Trophoblast cell (in vitro differentiated cells and primary cell): ENCODE results near the gene CDC20.
"Not testable (repeated sequence)": the region's sequence is repeated elsewhere in the genome, so short reads cannot be mapped to it uniquely, and the experiment has no call there.

ENCODE experiments used
- DNase-seq, 2 donors: peaks; one replicate each; pipeline ENCODE4 v3.0.0-alpha.2; 2016
- H2AFZ ChIP-seq: 2 replicates; pipeline ENCODE4 v1.6.1; 2013; ENCODE audit warnings: low read length, moderate library complexity, mild to moderate bottlenecking; ENCODE audit not compliant: insufficient read depth, poor library complexity
- H2AK5ac ChIP-seq: 2 replicates; pipeline ENCODE4 v1.6.1; 2013; ENCODE audit warnings: mild to moderate bottlenecking, low read length
- H2BK120ac ChIP-seq: 2 replicates; pipeline ENCODE4 v1.6.1; 2013; ENCODE audit warnings: low read length, mild to moderate bottlenecking, moderate library complexity; ENCODE audit not compliant: insufficient read depth, poor library complexity
- H2BK12ac ChIP-seq: 2 replicates; pipeline ENCODE4 v1.6.1; 2013; ENCODE audit warnings: mild to moderate bottlenecking, low read length, moderate library complexity
- H2BK5ac ChIP-seq: 2 replicates; pipeline ENCODE4 v1.6.1; 2013; ENCODE audit warnings: low read length, low read depth, moderate library complexity, mild to moderate bottlenecking; ENCODE audit not compliant: poor library complexity
- H3K14ac ChIP-seq: 2 replicates; pipeline ENCODE4 v1.6.1; 2013; ENCODE audit warnings: mild to moderate bottlenecking, low read length
- H3K18ac ChIP-seq: 2 replicates; pipeline ENCODE4 v1.6.1; 2013; ENCODE audit warnings: mild to moderate bottlenecking, low read length
- H3K23ac ChIP-seq: 2 replicates; pipeline ENCODE4 v1.6.1; 2013; ENCODE audit warnings: low read length
- H3K27ac ChIP-seq: 2 replicates; pipeline ENCODE4 v1.5.1; 2013; ENCODE audit warnings: low read depth, mild to moderate bottlenecking, inconsistent platforms, low read length, moderate library complexity
- H3K27me3 ChIP-seq: 2 replicates; pipeline ENCODE4 v1.6.1; 2013; ENCODE audit warnings: inconsistent platforms, mild to moderate bottlenecking, low read length, moderate library complexity; ENCODE audit not compliant: insufficient read depth
- H3K36me3 ChIP-seq, 2 experiments: 1 replicate in 1 of 2; 2 replicates in 1 of 2; pipeline ENCODE4 v1.6.1; 2013; ENCODE audit warnings: low read length in 2 of 2, mild to moderate bottlenecking in 2 of 2, moderate library complexity in 1 of 2; ENCODE audit not compliant: insufficient read depth in 2 of 2, control insufficient read depth in 1 of 2
- H3K4ac ChIP-seq: 2 replicates; pipeline ENCODE4 v1.6.1; 2013; ENCODE audit warnings: low read depth, mild to moderate bottlenecking, low read length, moderate library complexity
- H3K4me1 ChIP-seq, 2 experiments: 1 replicate in 1 of 2; 2 replicates in 1 of 2; pipeline ENCODE4 v1.6.1; 2013; ENCODE audit warnings: low read length in 2 of 2, mild to moderate bottlenecking in 2 of 2, moderate library complexity in 1 of 2; ENCODE audit not compliant: insufficient read depth in 2 of 2, control insufficient read depth in 1 of 2
- H3K4me2 ChIP-seq: 2 replicates; pipeline ENCODE4 v1.6.1; 2013; ENCODE audit warnings: inconsistent platforms, mild to moderate bottlenecking, low read length, moderate library complexity
- H3K4me3 ChIP-seq: 2 replicates; pipeline ENCODE4 v1.5.1; 2013; ENCODE audit warnings: mild to moderate bottlenecking, low read depth, low read length, inconsistent platforms
- H3K79me1 ChIP-seq: one replicate; pipeline ENCODE4 v1.6.1; 2013; ENCODE audit warnings: low read length
- H3K79me2 ChIP-seq: 2 replicates; pipeline ENCODE4 v1.6.1; 2013; ENCODE audit warnings: low read length, mild to moderate bottlenecking; ENCODE audit not compliant: control insufficient read depth, insufficient read depth, poor library complexity
- H3K9ac ChIP-seq: 2 replicates; pipeline ENCODE4 v1.6.1; 2013; ENCODE audit warnings: mild to moderate bottlenecking, low read length
- H3K9me3 ChIP-seq: 2 replicates; pipeline ENCODE4 v1.6.1; 2013; ENCODE audit warnings: low read depth, mild to moderate bottlenecking, control low read depth, inconsistent platforms, low read length; ENCODE audit not compliant: insufficient read depth
- H4K12ac ChIP-seq: 2 replicates; pipeline ENCODE4 v1.6.1; 2013; ENCODE audit warnings: low read depth, mild to moderate bottlenecking, low read length, moderate library complexity
- H4K8ac ChIP-seq: 2 replicates; pipeline ENCODE4 v1.6.1; 2013; ENCODE audit warnings: low read depth, mild to moderate bottlenecking, low read length, moderate library complexity
- H4K91ac ChIP-seq: one replicate; pipeline ENCODE4 v1.6.1; 2013; ENCODE audit warnings: low read depth, mild to moderate bottlenecking, low read length, moderate library complexity
- WGBS: extraction: QIAGEN DNeasy Blood & Tissue Kit; methylation state at CpG from one replicate; pipeline ENCODE4 v1.1.7; 2013; ENCODE audit warnings: missing lambda C conversion rate; ENCODE audit not compliant: insufficient read length, insufficient coverage; ENCODE audit errors: extremely low coverage; 5-methylcytosine and 5-hydroxymethylcytosine counted together

CDC20 gene

DNA sequence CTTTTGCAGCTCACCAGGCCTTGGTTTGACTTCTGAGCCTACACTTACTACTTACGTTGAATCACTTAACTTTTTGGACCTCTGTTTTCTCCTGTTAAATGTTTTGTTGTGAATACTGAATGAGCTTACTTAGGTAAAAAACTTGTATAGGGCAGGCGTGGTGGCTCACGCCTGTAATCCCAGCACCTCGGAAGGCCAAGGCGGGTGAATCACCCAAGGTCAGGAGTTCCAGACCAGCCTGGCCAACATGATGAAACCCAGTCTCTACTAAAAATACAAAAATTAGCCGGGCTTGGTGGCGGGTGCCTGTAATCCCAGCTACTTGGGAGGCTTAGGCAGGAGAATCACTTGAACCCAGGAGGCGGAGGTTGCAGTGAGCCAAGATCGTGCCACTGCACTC, 41.7 kb downstream of the CDC20 start:
- not testable (repeated sequence) for H3K79me1 ChIP-seq, H2AK5ac ChIP-seq, H3K18ac ChIP-seq, H2BK120ac ChIP-seq, H4K91ac ChIP-seq, H3K4ac ChIP-seq, H2AFZ ChIP-seq, H3K79me2 ChIP-seq, H2BK12ac ChIP-seq, H3K9ac ChIP-seq, DNase-seq, H2BK5ac ChIP-seq, H3K9me3 ChIP-seq, H4K8ac ChIP-seq, H3K4me2 ChIP-seq, H3K4me1 ChIP-seq, H3K27me3 ChIP-seq, H4K12ac ChIP-seq, H3K4me3 ChIP-seq, H3K27ac ChIP-seq, H3K23ac ChIP-seq, H3K14ac ChIP-seq
- H3K36me3 ChIP-seq = peaks cover 14 to 21% of the 10 kb centered on the region in 2 experiments
- no CpG with 5 or more reads among the region's 9 CpGs for WGBS

DNA sequence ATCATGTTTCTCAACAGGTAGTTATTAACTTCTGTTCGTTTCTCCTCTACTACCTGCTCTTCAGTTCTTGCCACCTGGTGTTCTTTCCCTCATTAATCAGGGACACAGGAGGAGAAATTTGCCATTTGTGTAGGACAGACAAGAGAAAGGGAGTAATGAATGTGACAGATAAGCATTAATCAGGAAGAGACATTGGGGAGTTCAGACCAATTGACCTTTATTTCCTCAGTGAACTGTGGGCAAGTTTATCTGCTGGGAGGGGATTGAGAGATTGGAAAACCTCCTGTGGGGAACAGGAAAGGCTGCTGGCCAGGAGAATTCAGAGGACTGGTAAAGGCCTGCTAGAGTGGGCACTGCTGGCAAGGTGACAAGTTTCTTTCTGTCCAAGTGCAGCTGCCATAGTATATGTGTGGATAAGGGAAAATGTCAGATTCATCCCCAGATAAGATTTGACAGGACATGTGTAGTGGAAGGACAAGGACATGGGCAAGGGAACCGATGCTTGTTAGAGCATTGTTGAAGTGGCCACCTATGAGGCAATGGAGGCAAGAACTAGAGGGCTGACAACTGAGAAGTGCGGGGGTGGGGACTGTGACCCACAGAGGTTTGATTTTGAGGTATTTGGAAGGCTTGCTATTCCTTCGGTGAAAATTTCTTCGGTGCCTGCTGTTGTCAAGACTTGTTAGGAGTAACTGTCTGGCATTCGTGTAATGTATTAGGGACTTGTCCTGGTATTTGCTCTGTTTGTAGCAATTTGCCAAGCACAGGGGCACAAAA, 43.5 kb downstream of the CDC20 start:
- Histone ChIP-seq H2AFZ (no peak overlapping the region), H3K79me2 (no peaks in the 10 kb centered on the region), H3K9ac (no peak overlapping the region), H3K27ac (no peak overlapping the region), H3K4me2 (no peak overlapping the region), H3K27me3 (no peaks in the 10 kb centered on the region), H4K91ac (no peak overlapping the region), H2AK5ac (no peak overlapping the region), H3K36me3 (peaks cover 20 to 31% of the 10 kb centered on the region in 2 experiments), H2BK120ac (no peak overlapping the region), H3K18ac (no peak overlapping the region), H3K14ac (no peak overlapping the region), H3K79me1 (no peaks in the 10 kb centered on the region), H2BK5ac (no peak overlapping the region), H3K4me1 (no peaks in the 10 kb centered on the region), H3K9me3 (no peaks in the 10 kb centered on the region), H3K4ac (no peak overlapping the region), H3K23ac (peak overlapping the region; percentile 47), H3K4me3 (no peak overlapping the region), H4K12ac (no peak overlapping the region), H2BK12ac (no peak overlapping the region), H4K8ac (no peak overlapping the region)
- DNase-seq = no peak
- no CpG with 5 or more reads among the region's 6 CpGs for WGBS

DNA sequence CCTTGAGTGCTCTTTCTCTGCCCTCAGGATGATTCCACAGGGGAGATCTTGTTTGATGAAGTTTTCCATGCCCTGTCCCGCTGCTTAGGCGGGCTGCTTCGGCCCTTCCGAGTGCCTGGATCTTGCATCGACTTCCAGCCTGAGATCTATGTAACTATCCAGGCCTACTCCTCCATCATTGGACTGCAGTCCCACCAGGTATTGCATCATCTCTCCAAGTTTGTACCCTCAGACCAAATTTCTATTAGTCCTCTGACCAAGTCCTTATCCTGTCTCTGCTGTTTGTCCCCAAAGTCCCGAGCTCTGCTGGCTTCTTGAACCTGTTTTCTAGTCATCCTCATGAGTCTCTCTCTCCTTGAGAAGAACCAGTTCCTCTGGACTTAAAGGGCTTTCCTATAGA, 45.6 kb downstream of the CDC20 start:
- Histone ChIP-seq H3K79me1 (no peaks in the 10 kb centered on the region), H3K4me3 (no peak overlapping the region), H3K23ac (no peak overlapping the region), H4K12ac (no peak overlapping the region), H3K36me3 (peaks cover 22 to 35% of the 10 kb centered on the region in 2 experiments), H3K9me3 (no peaks in the 10 kb centered on the region), H3K4ac (no peak overlapping the region), H2AK5ac (no peak overlapping the region), H3K14ac (no peak overlapping the region), H2BK5ac (no peak overlapping the region), H3K4me1 (no peaks in the 10 kb centered on the region), H3K9ac (no peak overlapping the region), H2BK12ac (no peak overlapping the region), H3K4me2 (no peak overlapping the region), H3K27me3 (no peaks in the 10 kb centered on the region), H3K27ac (no peak overlapping the region), H2BK120ac (no peak overlapping the region), H2AFZ (no peak overlapping the region), H3K79me2 (no peaks in the 10 kb centered on the region), H4K91ac (no peak overlapping the region), H4K8ac (no peak overlapping the region), H3K18ac (no peak overlapping the region)
- no peak for DNase-seq
- no CpG with 5 or more reads among the region's 6 CpGs for WGBS

DNA sequence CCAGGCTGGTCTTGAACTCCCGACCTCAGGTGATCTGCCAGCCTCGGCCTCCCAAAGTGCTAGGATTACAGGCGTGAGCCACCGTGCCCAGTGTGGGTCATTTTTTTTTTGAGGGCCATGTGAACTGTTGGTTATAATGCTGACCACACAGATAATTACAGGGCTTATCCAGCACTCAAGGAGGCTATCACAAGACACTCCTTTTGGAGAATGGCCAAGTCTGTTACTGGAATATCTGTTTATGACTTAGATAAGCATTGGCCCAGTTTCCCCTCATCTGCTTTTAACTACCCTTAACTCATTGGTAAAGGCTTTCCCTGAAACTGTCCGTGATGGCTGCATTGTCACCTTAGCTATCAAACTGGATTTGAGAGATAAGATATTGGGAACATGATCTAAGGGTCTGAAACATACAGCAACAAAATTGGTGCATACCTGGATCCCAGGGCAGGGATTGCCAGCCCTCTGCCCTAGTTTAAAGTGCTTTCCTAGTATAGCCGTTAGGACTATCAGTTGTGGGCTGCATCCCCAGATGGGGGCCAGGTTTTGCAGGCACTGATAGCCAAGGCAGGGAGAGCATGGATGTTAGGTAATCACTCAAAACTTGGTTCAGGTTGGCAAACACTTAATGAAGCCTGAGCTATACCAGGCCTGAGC, 46.6 kb downstream of the CDC20 start:
- no peaks in the 10 kb centered on the region for H3K27me3 ChIP-seq
- no CpG with 5 or more reads among the region's 6 CpGs for WGBS
- H3K23ac ChIP-seq = no peak overlapping the region
- H2BK12ac ChIP-seq = no peak overlapping the region
- no peak overlapping the region for H2BK5ac ChIP-seq
- H3K79me2 ChIP-seq = no peaks in the 10 kb centered on the region
- no peak overlapping the region for H2AFZ ChIP-seq
- no peaks in the 10 kb centered on the region for H3K79me1 ChIP-seq
- H4K8ac ChIP-seq = no peak overlapping the region
- no peak overlapping the region for H4K12ac ChIP-seq
- H3K18ac ChIP-seq = no peak overlapping the region
- H3K4me2 ChIP-seq = no peak overlapping the region
- no peak for DNase-seq
- no peaks in the 10 kb centered on the region for H3K9me3 ChIP-seq
- H3K4me3 ChIP-seq = no peak overlapping the region
- H3K14ac ChIP-seq = no peak overlapping the region
- H2AK5ac ChIP-seq = no peak overlapping the region
- peaks cover 22 to 35% of the 10 kb centered on the region in 2 experiments for H3K36me3 ChIP-seq
- no peak overlapping the region for H3K27ac ChIP-seq
- no peak overlapping the region for H3K9ac ChIP-seq
- H3K4me1 ChIP-seq = no peaks in the 10 kb centered on the region
- no peak overlapping the region for H3K4ac ChIP-seq
- H4K91ac ChIP-seq = no peak overlapping the region
- no peak overlapping the region for H2BK120ac ChIP-seq
